OCI-LY7 (cell line): ENCODE results near the gene NDUFS6. TPM values are rescaled to one million over a fixed set of nuclear protein-coding genes. Genes with fewer than 3 reads are reported as not detected.

Experiments used
- BruUV-seq: library from RNA; stranded (reverse); fragments of 400-500 nt; replicated peaks from 2 replicates; lab custom pipeline; 2021; lab: Mats Ljungman, UMichigan
- CTCF ChIA-PET: fragments of 300-600 bp; sonication (Branson Sonifier 250); formaldehyde crosslinking; loops from one replicate; lab custom pipeline; 2022; ENCODE audit warnings: antibody characterized with exemption; ENCODE audit not compliant: unreplicated experiment; lab: Charles Lee
- POLR2A ChIA-PET: fragments of 300-600 bp; sonication (Branson Sonifier 250); formaldehyde crosslinking; loops from one replicate; lab custom pipeline; 2022; ENCODE audit warnings: antibody characterized with exemption; lab: Charles Lee
- DNase-seq: peaks from one replicate; pipeline ENCODE4 v3.0.0-alpha.2; 2015; ENCODE audit warnings: low spot score
- H2AFZ ChIP-seq: fragments of 200-600 bp; sonication (generic), shearing (Covaris generic); 2 replicates; pipeline ENCODE4 v1.6.1; 2014; ENCODE audit warnings: mild to moderate bottlenecking, antibody characterized with exemption, low read length, moderate library complexity
- H3K27ac ChIP-seq: fragments of 200-600 bp; sonication (generic); 2 replicates; pipeline ENCODE4 v1.5.1; 2014; ENCODE audit warnings: mixed run types, low read depth, mild to moderate bottlenecking, moderate library complexity, low read length, inconsistent platforms; ENCODE audit not compliant: poor library complexity, severe bottlenecking
- H3K36me3 ChIP-seq: fragments of 200-600 bp; sonication (generic); 2 replicates; pipeline ENCODE4 v1.6.1; 2014; ENCODE audit warnings: mild to moderate bottlenecking, antibody characterized with exemption, low read length, moderate library complexity, mixed read lengths; ENCODE audit not compliant: insufficient read depth
- H3K4me1 ChIP-seq: fragments of 200-600 bp; sonication (generic); 2 replicates; pipeline ENCODE4 v1.5.1; 2014; ENCODE audit warnings: mild to moderate bottlenecking, low read length; ENCODE audit not compliant: insufficient read depth, poor library complexity, severe bottlenecking
- H3K4me2 ChIP-seq: fragments of 200-600 bp; sonication (generic); 2 replicates; pipeline ENCODE4 v1.6.1; 2014; ENCODE audit warnings: mild to moderate bottlenecking, low read length
- H3K4me3 ChIP-seq: fragments of 200-600 bp; sonication (generic); 2 replicates; pipeline ENCODE4 v1.5.1; 2014; ENCODE audit warnings: mild to moderate bottlenecking, low read depth, low read length; ENCODE audit not compliant: poor library complexity, severe bottlenecking
- H3K79me2 ChIP-seq: fragments of 200-600 bp; sonication (generic); 2 replicates; pipeline ENCODE4 v1.6.1; 2016; ENCODE audit warnings: low read depth, mild to moderate bottlenecking, low read length, moderate library complexity, mixed read lengths; ENCODE audit not compliant: insufficient read depth
- H3K9me2 ChIP-seq: fragments of 200-600 bp; sonication (generic); 2 replicates; pipeline ENCODE4 v1.6.1; 2016; ENCODE audit warnings: mild to moderate bottlenecking, low read length, mixed read lengths; ENCODE audit not compliant: insufficient read depth
- H3K9me3 ChIP-seq: fragments of 200-600 bp; sonication (generic); 2 replicates; pipeline ENCODE4 v1.6.1; 2014; ENCODE audit warnings: mild to moderate bottlenecking, mixed run types, low read length, mixed read lengths
- H4K20me1 ChIP-seq: fragments of 200-600 bp; sonication (generic); 2 replicates; pipeline ENCODE4 v1.6.1; 2014; ENCODE audit warnings: mild to moderate bottlenecking, antibody characterized with exemption, low read length, moderate library complexity, mixed read lengths; ENCODE audit not compliant: insufficient read depth
- CTCF ChIP-seq: fragments of 200-600 bp; sonication (generic); conservative IDR thresholded peaks from 2 replicates; pipeline ENCODE4 v1.5.1; 2014; ENCODE audit warnings: mild to moderate bottlenecking, antibody characterized with exemption, low read length, moderate library complexity, mixed read lengths
- EZH2phosphoT487 ChIP-seq: fragments of 200-600 bp; sonication (generic); IDR thresholded peaks from 2 replicates; pipeline ENCODE4 v1.6.1; 2018; ENCODE audit warnings: low read depth, borderline replicate concordance, mild to moderate bottlenecking, mixed run types, antibody characterized with exemption, low read length, moderate library complexity, mixed read lengths
- intact Hi-C: fragments of 100-400 bp; cut with micrococcal nuclease; formaldehyde crosslinking; loops from one replicate; pipeline ENCODE4 v1.10.0; 2022; ENCODE audit not compliant: unreplicated experiment
- total RNA-seq, 2 experiments: library from RNA; depleted of rRNA in 1 of 2; stranded (reverse); fragments of >200 nt in 1 of 2; shearing (Covaris generic) in 1 of 2; gene quantifications; 2 replicates each; pipeline ENCODE4 v1.2.3, GENCODE V29; 2014 to 2022

Gene NDUFS6
- total RNA-seq, 2 experiments from 2014 or later = 41.5 to 58.7 TPM

DNA sequence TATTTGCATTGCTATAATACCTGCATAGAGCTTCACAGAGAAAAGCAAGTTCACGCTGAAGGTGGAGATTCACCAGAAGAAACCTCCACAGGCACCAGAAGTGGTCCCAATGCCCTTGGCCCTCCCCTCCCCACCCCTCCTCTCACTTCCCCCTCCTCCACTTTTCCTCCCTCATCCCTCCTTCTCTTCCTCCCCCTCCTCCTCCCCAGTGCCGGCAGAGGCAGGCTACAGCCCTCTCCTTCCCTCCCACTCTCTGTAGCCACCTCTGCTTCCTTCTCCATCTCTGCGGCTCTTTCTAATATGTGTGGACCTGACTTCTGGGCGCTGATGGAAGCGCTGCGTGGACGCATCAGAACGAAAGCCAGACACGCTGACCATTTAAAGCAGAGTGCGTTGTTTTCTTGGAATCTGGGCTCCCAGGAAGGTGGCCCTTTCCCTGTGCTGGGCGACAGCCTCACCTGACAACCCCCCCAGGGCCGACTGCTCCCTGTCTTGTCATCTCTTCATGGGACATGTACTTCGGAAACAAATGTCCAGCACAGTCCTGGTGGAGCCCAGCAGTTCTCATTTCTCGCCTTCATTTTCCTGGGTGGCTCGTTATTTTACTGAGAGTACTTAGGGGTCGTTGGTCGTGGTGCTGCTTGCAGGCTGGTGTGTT, 29.5 kb downstream of the NDUFS6 start:
- TF ChIP-seq EZH2phosphoT487 = no peak
- TF ChIP-seq CTCF = no peak
- Histone ChIP-seq H3K4me1 (no peaks in the 10 kb centered on the region), H3K9me3 (no peaks in the 10 kb centered on the region), H3K27ac (no peak overlapping the region), H4K20me1 (no peaks in the 10 kb centered on the region), H3K4me2 (no peak overlapping the region), H2AFZ (no peak overlapping the region), H3K79me2 (no peaks in the 10 kb centered on the region), H3K36me3 (peaks cover 21% of the 10 kb centered on the region; the same call in 1 of the 2 replicates), H3K4me3 (no peak overlapping the region), H3K9me2 (no peaks in the 10 kb centered on the region)
- ChIA-PET CTCF (no interaction called here), POLR2A (no interaction called here)
- no peak for DNase-seq
- intact Hi-C loops = loop anchor here (1.0 kb wide), 1 partner anchor 20 kb away; no protein-coding TSS in a partner anchor
- no TSS peak for BruUV-seq

GRCh38 chr5:1831257-1831656, 30.1 kb downstream of the NDUFS6 start:
- H3K9me3 ChIP-seq = no peaks in the 10 kb centered on the region
- H3K4me2 ChIP-seq = no peak overlapping the region
- no peak overlapping the region for H3K27ac ChIP-seq
- H3K9me2 ChIP-seq = no peaks in the 10 kb centered on the region
- H4K20me1 ChIP-seq = no peaks in the 10 kb centered on the region
- no peak for DNase-seq
- no peaks in the 10 kb centered on the region for H3K4me1 ChIP-seq
- peaks cover 16% of the 10 kb centered on the region; the same call in 1 of the 2 replicates for H3K36me3 ChIP-seq
- H3K4me3 ChIP-seq = no peak overlapping the region
- BruUV-seq = no TSS peak
- ChIA-PET POLR2A (no interaction called here), CTCF (no interaction called here)
- no peak for TF ChIP-seq CTCF
- H3K79me2 ChIP-seq = no peaks in the 10 kb centered on the region
- intact Hi-C loops = no loop called here
- H2AFZ ChIP-seq = no peak overlapping the region

DNA sequence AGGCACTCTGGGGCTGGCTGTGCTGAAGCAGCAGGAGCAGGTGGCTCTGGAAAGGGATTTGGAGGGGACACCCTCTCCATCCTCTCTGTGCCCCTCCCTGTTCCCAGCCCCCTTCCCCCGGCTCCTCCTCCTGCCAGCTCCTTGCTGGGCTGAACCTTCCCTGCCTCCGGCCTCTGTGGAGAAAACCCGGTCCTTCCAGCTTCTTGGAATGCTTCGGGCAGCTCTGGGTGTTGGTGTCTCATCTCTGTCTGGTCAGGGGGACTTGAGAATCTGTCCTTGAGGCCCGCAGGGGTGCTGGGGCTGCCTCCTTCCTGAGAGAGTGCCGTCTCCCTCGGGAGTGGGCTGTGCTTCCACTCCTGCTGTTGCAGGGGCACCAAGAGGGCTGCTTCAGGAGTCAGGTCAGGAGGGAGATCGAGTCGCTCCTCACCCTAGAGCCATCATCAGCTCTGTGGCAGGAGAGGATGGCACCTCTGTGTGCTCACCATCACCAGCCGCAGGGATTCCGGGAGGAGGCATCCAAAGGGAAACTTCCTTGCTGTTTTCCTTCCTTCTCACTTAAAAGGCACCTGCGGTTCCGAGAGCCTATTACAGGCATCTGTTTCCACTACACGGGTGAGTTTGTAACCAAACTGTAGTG, 30.6 kb downstream of the NDUFS6 start:
- H4K20me1 ChIP-seq = no peaks in the 10 kb centered on the region
- H3K4me2 ChIP-seq = no peak overlapping the region
- no peak overlapping the region for H2AFZ ChIP-seq
- ChIA-PET CTCF (no interaction called here), POLR2A (no interaction called here)
- H3K9me3 ChIP-seq = no peaks in the 10 kb centered on the region
- H3K27ac ChIP-seq = no peak overlapping the region
- H3K36me3 ChIP-seq = peaks cover 14% of the 10 kb centered on the region; the same call in 1 of the 2 replicates
- H3K4me1 ChIP-seq = no peaks in the 10 kb centered on the region
- intact Hi-C loops = no loop called here
- no peak for DNase-seq
- no peak for TF ChIP-seq CTCF
- no peak for TF ChIP-seq EZH2phosphoT487
- no peaks in the 10 kb centered on the region for H3K9me2 ChIP-seq
- BruUV-seq = no TSS peak
- no peak overlapping the region for H3K4me3 ChIP-seq
- no peaks in the 10 kb centered on the region for H3K79me2 ChIP-seq
